Colonic mucosa (tissue), 4 donors: ENCODE data around the gene G6PC3. TPM values are rescaled to one million over a fixed set of nuclear protein-coding genes. Genes with fewer than 3 reads are reported as not detected.

Experiments used
- DNase-seq: peaks from one replicate; pipeline ENCODE4 v3.0.0-alpha.2; 2020
- H3K27ac ChIP-seq: fragments of 200-600 bp; one replicate; pipeline ENCODE4 v1.8.0; 2021
- H3K27me3 ChIP-seq: fragments of 200-600 bp; one replicate; pipeline ENCODE4 v1.8.0; 2021
- H3K36me3 ChIP-seq: fragments of 200-600 bp; one replicate; pipeline ENCODE4 v1.8.0; 2021
- H3K4me1 ChIP-seq: fragments of 200-600 bp; one replicate; pipeline ENCODE4 v1.8.0; 2021; ENCODE audit warnings: mild to moderate bottlenecking
- H3K4me3 ChIP-seq: fragments of 200-600 bp; one replicate; pipeline ENCODE4 v1.8.0; 2021
- H3K9ac ChIP-seq, 2 donors: one replicate each; pipeline ENCODE4 v1.7.0; 2013; ENCODE audit warnings: control low read depth in 2 of 2, low read depth in 2 of 2, low read length in 2 of 2
- H3K9me3 ChIP-seq: fragments of 200-600 bp; one replicate; pipeline ENCODE4 v1.8.0; 2021
- CTCF ChIP-seq: fragments of 200-600 bp; IDR thresholded peaks from one replicate; pipeline ENCODE4 v1.8.0; 2022; ENCODE audit warnings: antibody characterized with exemption, mild to moderate bottlenecking
- intact Hi-C: fragments of 100-400 bp; cut with DNase I; formaldehyde crosslinking; loops from one replicate; pipeline ENCODE4 v1.14.1; 2022
- total RNA-seq, 2 donors: library from RNA; stranded (reverse); fragmentation: NEBNext Ultra II Directional in 1 of 2; extraction: Animal tissue kit (Norgen Biotek cat#: 25700) in 1 of 2; gene quantifications; one replicate each; pipeline ENCODE4 v1.2.1, GENCODE V29; 2021
- donor health status: healthy.
- donor health status: DM: no; HTN: no; CAD: no.
- donor health status: DM: no; HTN: no; CAD: no.

Gene G6PC3
- total RNA-seq, 2 donors from 2014 or later: 28.3 to 44.7 TPM

- no peaks in the 10 kb centered on the region for H3K36me3 ChIP-seq
- H3K4me3 ChIP-seq: no peak overlapping the region
- no peaks in the 10 kb centered on the region for H3K4me1 ChIP-seq
- H3K27me3 ChIP-seq: no peaks in the 10 kb centered on the region
- TF ChIP-seq CTCF: no peak
- DNase-seq: no peak
- no peak overlapping the region for H3K27ac ChIP-seq
- no peaks in the 10 kb centered on the region for H3K9me3 ChIP-seq
- intact Hi-C loops: no loop called here
- H3K9ac ChIP-seq: no peak overlapping the region
Observed at GRCh38 chr17:44102849-44103622, 32.5 kb downstream of the G6PC3 start.

- H3K36me3 ChIP-seq: no peaks in the 10 kb centered on the region
- no peak for TF ChIP-seq CTCF
- no peak for DNase-seq
- H3K4me1 ChIP-seq: peaks cover 2% of the 10 kb centered on the region
- no peak overlapping the region for H3K27ac ChIP-seq
- no peak overlapping the region for H3K4me3 ChIP-seq
- intact Hi-C loops: no loop called here
- no peaks in the 10 kb centered on the region for H3K27me3 ChIP-seq
- no peaks in the 10 kb centered on the region for H3K9me3 ChIP-seq
- no peak overlapping the region for H3K9ac ChIP-seq
Observed at GRCh38 chr17:44105483-44105882, 34.9 kb downstream of the G6PC3 start.

GRCh38 chr17:44105941-44106340 lies 35.4 kb downstream of the G6PC3 start:
- Histone ChIP-seq H3K4me3 (no peak overlapping the region), H3K36me3 (no peaks in the 10 kb centered on the region), H3K9ac (no peak overlapping the region), H3K27me3 (no peaks in the 10 kb centered on the region), H3K9me3 (no peaks in the 10 kb centered on the region), H3K4me1 (peaks cover 7% of the 10 kb centered on the region), H3K27ac (no peak overlapping the region)
- DNase-seq: no peak
- no peak for TF ChIP-seq CTCF
- intact Hi-C loops: no loop called here

- Histone ChIP-seq H3K36me3 (no peaks in the 10 kb centered on the region), H3K27ac (no peak overlapping the region), H3K27me3 (no peaks in the 10 kb centered on the region), H3K4me1 (peaks cover 16% of the 10 kb centered on the region), H3K9me3 (no peaks in the 10 kb centered on the region), H3K4me3 (no peak overlapping the region), H3K9ac (no peak overlapping the region)
- intact Hi-C loops: no loop called here
- DNase-seq: no peak
- TF ChIP-seq CTCF: no peak
Observed at GRCh38 chr17:44106801-44107200, 36.3 kb downstream of the G6PC3 start.

DNA sequence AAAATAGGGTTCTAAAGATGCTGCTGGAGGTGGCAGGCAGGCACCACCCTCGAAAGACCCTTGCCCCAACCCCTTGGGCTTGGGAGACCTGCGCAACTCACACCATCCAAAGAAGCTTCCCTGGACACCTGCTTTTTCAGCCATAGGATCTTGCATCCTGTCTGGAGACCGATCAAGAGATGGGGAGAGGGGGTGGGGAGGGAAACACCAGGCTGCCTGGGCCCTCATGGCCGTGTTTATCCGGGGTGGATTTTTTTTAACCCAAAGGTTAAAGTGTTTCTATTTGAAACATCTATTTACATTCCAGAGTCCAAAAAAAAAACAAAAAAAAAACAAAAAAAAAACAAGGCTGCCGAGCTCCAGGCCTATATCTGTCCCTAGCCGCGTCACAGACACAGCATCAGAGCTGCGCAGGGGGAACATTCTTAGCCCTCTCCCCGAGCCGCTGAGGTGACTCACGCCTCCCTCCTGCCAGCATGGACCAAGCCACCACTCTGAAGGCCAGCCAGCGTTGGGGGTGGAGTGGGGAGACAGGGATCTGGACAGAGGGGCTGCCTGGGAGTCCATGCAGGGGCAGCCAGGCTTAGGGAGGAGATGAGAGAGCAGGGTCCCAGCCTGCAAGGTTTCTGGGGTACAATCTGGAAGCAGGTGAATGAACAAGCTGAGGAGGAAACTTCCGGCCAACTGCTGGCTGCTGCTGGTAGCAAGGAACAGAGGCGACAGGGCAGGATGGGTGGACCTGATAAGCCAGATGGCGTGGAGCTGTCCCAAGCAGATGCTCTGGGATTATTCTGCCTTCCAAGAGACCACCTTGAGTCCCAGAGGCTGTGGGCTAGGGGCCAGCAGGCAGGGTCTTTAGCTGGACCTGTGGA lies 38.1 kb downstream of the G6PC3 start:
- TF ChIP-seq CTCF: no peak
- intact Hi-C loops: no loop called here
- H3K9me3 ChIP-seq: no peaks in the 10 kb centered on the region
- peak; percentile 64 for DNase-seq
- no peaks in the 10 kb centered on the region for H3K36me3 ChIP-seq
- H3K9ac ChIP-seq: peak overlapping the region; percentile 32 to 38
- peaks cover 19% of the 10 kb centered on the region for H3K4me1 ChIP-seq
- H3K4me3 ChIP-seq: no peak overlapping the region
- no peaks in the 10 kb centered on the region for H3K27me3 ChIP-seq
- H3K27ac ChIP-seq: peak overlapping the region; percentile 65
